ENCODE results near the gene ZNF593.

The ZNF593 gene

DNA sequence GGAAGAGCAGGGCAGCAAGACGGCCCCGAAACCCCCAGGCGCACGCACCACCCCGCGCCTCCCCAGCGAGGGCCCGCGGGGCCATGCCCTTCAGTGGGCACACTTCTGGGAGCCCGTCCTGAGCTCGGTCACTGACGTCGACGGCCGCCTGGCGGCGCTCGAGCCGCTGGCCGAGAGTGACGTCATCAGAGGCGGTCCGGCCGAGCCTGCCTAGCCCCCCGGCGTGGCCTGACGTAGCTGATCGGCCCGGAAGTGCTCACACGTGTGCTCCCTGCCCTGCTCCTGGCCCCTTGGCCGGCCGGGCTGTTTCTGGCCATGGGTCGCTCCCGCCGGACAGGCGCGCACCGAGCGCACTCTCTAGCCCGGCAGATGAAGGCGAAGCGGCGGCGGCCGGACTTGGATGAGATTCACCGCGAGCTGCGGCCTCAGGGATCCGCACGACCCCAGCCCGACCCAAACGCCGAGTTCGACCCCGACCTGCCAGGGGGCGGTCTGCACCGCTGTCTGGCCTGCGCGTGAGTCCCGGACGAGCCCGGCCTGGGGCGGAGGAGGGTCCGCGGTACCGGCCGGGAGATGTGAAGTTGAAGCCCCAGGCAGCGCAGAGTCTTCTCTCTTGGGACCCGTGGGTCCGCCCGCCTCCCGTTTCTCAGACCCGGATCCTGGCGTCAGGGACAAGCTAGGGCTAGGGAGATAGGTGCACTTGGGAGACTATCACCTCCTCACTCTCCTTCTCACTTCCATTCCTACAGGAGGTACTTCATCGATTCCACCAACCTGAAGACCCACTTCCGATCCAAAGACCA lies at the start of gene ZNF593:
Gene ZNF593, plus strand, starts transcription at position 240 of the 803 bp plus-strand sequence. Its CDS starts 76 bp downstream, at position 316.
- DNase-seq = peak; percentile 78

DNA sequence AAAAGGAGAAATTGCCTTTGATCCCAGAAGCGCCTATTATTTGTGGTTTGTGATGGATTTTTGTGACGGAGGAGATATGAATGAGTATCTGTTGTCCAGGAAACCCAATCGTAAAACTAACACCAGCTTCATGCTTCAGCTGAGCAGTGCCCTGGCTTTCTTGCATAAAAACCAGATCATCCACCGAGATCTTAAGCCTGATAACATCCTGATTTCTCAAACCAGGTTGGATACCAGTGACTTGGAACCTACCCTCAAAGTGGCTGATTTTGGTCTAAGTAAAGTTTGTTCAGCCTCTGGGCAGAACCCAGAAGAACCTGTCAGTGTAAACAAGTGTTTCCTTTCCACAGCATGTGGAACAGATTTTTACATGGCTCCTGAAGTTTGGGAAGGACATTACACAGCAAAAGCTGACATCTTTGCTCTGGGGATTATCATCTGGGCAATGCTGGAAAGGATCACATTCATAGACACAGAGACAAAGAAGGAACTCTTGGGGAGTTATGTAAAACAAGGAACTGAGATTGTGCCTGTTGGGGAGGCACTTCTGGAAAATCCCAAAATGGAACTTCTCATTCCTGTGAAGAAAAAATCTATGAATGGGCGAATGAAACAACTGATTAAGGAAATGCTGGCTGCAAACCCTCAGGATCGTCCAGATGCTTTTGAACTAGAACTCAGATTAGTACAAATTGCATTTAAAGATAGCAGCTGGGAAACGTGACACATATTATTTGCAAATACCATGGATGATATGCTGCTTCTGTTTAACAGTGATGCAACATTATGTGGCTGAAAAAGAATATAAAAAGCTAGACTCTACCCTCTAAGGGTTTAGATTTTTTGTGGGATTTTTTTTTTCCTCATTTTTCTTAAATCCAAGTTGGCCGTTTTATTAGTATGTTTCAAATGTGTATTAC lies 47.6 kb upstream of the ZNF593 start:
- DNase-seq = no peak

DNA sequence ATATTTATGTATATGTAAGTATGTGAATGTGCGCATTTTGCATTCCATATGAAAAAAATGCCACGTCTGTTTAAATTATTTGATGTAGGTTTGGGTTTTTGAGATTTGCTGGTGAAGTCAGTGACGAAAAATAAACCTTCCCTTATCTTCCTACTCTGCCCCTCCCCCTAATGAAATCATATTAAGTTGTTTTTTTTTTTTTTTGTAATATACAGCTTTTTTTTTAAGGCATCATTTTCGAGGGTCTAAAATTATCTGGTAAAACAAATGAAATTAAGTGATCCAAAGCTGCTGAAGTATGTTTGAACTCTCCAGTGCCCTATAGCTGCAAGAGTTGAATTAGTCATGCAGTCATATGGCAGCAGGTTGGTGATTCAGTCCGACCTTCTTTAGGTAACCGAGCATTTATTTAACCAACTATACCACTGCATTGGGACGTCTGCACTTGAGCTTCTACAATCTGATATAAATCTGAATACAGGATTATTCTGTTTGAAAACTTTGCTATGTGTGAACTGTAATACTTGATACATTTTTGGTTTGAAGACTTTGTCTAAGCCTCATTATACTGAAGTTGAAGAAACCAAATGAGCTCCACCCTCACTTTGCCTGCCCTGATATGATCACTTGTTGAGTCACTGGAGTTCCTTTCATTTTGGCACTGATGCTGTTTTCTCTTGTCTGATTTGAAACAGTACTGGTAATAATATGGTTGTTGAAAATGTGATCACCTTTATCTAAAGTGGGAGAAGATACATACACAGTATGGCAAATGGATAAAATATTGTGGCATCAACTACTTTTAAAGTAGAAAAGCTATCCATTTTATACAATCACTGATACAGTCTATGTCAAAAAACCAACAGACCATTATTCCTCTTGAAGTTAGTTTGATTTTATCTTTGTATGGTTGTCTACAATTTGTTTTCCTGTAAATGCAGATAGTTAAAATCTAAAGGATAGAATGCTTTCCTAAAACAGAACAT lies 46.4 kb upstream of the ZNF593 start:
- DNase-seq = no peak

DNA sequence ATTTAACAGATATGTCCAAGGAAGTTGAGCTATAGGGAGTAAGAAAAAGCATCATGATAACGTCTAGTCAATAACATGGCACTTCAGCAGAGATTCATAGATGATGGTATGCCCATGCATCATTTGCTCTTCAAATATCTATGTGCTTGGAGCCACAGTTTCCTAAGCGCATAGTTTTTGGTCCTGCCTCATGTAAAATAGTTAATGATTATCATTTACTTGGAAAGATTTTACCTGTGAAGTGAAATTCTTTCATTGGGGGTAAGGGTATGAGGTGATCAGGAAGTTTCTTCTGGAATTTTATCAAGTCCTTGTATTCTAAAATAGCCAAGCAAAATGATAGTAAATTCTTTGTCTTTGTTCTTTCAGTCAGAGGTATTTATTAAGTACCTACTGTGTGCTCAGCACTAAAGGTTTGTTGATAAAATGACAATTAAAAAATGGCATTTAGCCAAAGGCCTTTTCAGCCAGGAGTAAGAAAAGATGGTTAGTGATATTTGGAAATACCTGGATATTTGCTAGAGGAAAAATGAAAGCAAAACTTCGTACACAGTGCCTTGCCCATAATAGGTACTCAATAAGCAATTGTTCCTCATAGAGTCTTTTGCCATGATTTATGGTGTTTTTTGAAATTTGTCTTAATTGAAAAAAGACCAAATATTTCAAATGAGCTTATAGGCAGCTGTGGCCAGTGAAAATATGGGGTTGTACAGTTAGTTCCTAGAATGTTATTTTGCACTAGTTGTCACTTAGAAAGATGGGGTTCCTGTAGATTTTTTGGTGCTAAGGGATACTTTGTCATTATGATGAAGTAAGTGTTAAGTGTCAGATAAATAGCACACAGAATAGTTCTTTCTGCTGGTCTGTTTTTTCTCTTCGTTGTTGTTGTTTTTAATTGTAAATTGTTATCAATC lies 45.0 kb upstream of the ZNF593 start:
- no peak for DNase-seq

DNA sequence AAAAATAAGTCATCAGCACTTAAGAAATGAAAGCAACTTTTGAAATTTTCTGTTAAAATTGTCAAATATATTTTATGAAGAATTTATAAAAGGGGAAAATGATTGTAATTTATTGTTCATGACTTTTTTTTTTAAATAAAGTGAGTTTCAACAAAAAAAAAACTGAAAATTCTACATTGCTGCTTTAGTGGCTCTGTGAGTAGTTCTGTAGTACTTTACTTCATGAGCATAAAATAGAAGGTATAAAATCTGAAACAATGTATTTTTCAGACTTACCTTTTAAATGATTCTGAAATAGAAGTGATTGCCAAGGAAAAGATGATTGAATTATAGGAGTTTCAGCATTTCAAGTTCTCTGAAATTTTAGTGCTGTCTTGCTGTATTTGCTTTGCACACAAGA lies 44.3 kb upstream of the ZNF593 start:
- no peak for DNase-seq

DNA sequence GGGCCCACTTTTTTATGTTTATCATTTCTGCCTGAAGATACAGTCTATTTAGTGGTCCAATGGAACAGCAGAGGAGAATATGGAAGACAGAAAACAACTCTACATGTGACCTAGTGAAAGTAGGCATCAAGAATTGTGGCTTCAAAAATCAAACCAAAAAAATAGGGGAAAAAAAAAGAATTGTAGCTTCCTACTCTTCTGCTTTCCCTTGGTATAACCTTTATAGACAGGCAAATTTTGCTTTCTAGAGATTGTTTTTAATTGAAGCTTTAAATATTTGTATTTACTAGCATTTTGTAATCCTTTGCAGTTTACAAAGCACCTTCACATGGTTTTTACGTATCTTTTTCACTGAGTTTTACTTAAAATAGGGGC lies 43.8 kb upstream of the ZNF593 start:
- no peak for DNase-seq

DNA sequence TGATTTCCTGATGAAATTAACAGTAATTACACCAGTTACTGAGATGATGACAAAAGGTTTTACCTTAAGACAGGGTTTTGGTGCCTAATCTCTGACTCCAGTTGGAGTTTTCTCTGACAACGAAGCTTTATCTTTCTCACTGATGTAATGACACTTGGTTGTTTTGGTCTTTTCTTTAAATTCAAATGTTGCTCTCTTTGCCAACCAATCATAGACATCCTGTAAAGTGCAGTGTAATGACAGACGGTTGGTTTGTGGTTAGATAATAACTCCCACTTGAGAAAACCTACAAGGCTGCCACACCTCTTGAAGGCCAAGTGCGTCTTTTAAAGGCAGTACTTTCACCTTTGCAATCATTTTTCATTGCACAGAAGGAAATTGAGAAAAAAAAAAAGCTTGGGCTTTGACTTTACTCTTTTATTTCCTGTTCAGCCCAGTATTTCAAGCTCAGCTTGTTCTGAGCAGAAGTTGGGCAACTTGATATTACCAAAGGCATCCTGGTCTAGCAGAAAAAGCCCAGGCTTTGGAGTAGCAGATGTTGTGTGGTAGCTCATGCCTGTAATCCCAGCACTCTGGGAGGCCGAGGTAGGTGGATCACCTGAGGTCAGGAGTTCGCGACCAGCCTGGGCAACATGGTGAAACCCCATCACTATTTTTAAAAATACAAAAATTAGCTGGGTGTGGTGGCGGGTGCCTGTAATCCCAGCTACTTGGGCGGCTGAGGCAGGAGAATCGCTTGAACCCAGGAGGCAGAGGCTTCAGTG lies 43.2 kb upstream of the ZNF593 start:
- peak; percentile 60 for DNase-seq

DNA sequence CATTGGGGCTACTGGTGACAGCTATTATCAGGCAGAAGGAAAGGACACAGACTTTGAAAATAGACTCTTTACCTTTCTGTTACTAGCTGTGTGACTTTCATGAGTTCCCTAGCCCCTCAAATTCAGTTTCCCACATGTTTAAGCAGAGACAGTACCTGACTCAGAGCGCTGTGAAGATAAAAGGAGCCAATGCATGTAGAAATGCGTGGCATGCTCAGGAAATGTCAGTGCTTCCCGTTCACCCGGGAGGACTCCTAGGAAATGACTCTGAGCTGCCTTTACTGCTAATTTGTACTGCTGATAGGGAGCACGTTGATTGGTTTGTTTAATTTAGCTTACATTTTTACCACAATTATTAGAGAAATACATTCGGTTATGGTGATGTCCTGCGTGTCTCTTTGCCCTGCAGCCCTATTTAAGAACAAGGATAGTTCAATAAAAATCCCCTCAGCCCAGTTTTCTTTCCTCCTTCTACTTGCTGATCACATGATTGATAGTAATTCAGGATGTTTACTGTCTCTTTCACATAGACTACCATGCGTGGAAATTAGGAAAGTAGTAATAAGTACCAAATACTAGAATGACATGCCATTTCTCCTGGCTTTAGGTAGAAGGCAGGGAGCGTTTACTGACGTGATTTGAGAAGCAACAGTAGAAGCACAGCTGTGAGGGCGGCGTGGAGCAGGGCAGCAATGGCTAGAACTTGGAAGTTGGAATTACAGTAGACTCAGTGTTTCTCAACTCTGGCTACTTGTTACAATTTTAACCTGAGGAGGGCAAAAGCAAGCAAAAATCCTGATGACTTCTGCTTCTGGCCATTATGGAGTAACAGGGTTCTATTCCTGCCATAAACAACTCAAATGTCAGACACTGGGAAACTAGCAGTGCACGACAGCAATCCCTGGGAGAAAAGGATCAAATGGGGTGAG lies 42.2 kb upstream of the ZNF593 start:
- DNase-seq = no peak

DNA sequence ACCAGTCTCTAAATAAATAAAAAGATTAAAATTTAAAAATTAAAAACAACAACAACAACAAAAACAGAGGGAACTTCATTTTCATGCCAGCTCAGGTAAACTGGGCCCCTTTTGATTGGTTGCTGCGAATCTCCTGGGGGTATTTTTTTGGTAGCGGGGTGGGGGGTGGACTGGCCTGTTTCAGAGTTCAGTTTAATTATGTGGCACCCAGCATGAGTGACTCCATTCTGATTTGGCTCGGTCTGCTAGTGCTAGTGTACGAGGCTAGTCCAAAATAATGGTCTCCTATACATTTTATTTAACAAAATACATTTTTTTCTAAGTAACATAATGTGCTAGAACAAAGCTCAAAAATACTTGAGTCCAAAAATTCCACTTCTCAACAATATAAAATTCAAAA lies 39.9 kb upstream of the ZNF593 start:
- no peak for DNase-seq

DNA sequence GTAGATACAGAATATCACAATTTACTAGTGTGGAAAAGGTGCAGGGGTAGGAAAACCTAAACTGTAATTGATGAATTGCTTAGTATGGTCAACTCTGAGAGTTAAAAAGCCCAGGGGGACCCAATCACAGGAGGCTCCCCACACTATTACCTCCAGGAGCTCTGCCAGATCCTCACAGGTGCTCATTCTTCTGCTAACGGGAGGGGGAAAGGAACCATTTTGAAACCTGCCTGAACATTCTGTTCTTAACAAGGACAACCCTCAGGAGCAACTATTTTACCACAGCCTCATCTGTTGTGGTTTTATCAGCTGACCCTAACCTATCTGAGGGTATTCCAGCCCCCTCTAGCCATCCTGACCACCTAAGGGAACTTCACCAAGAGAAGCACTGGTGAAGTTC lies 39.0 kb upstream of the ZNF593 start:
- DNase-seq = no peak

DNA sequence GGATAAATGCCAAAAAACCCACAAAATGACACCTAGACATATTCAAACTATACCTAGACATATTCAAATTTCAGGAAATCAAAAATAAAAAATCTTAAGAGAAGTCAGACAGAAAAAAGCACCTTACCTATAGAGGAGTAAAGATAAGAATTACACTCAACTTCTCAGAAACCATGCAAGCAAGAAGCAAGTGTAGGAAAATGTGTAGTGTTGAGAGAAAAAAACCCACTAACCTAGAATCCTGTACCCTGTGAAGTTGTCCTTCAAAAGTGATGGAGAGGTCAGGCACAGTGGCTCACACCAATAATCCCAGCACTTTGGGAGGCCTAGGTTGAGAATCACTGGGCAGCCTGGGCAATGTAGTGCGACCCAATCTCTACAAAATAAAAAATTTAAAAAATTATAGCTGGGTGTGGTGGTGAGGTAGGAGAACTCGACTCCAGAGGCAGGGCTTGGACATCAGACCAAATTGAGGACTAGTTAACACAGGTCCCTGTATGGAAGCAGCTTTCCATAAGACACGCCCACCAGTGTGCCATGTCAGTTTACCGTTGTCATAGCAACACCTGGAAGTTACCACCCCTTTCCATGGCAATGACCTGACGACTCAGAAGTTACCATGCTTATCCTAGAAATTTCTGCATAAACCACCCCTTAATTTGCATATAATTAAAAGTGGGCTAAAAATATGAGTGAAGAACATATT lies 37.4 kb upstream of the ZNF593 start:
- no peak for DNase-seq

DNA sequence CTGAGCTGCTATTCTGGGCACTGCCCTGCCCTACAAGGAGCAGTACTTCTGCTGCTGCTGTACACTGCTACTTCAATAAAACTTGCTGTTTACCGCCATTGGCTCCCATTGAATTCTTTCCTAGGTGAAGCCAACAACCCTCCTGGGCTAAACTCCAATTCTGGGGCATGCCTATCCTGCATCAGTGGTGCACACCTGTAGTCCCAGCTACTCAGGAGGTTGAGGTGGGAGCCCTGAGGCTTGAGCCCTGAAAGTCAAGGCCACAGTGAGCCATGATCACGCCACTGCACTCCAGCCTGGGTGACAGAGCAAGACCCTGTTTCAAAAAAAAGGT lies 36.9 kb upstream of the ZNF593 start:
- DNase-seq = no peak

DNA sequence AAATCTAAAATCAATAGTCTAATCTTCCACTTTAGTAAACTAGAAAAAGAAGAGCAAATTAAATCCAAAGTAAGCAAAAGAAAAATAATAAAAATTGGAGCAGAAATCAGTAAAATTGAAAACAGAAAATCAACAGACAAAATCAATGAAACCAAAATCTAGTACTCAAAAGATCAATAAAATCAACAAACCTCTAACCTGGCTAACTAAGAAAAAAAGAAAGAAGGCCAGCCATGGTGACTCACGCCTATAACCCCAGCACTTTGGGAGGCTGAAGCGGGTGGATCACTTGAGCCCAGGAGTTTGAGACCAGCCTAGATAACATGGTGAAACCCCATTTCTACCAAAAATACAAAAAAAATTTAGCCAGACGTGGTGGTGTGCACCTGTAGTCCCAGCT lies 35.2 kb upstream of the ZNF593 start:
- DNase-seq = no peak

DNA sequence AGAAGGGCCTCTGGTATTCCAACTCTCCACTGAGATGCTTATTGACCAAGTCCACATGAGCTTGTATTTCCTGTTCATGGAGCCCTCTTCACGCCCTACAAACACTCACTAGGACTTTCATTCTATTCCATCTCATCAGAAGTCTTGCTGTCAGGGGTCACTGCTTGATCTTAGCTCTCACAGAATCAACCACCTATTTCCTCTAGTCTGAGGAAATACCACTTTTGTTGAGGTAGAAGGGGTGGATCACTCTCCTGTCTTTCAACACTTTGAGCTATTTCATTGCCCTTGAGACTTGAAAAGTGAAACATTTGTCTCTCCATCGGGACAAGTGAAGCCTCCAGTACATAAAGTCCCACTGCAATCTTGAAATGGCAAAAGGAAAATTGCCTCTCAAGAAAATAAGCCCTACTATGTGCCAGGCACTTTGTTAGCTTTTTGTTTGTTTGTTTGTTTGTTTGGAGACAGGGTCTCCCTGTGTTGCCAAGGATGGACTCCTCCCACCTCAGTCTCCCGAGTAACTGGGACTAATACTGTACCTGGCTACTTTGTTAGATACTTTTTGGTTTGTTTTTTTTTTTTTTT lies 30.6 kb upstream of the ZNF593 start:
- no peak for DNase-seq

DNA sequence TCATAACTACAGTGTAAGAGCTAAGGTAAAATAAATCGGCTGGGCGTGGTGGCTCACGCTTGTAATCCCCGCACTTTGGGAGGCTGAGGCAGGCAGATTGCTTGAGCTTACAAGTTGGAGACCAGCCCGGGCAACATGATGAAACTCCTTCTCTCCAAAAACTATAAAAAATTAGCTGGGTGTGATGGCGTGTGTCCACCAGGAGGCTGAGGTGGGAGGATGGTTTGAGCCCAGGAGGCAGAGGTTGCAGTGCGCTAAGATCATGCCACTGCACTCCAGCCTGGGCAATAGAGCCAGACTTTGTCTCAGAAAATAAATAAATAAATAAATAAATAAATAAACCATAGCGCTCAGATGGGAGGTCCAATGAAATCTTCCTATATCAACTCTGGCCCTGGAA lies 27.5 kb upstream of the ZNF593 start:
- DNase-seq = no peak

DNA sequence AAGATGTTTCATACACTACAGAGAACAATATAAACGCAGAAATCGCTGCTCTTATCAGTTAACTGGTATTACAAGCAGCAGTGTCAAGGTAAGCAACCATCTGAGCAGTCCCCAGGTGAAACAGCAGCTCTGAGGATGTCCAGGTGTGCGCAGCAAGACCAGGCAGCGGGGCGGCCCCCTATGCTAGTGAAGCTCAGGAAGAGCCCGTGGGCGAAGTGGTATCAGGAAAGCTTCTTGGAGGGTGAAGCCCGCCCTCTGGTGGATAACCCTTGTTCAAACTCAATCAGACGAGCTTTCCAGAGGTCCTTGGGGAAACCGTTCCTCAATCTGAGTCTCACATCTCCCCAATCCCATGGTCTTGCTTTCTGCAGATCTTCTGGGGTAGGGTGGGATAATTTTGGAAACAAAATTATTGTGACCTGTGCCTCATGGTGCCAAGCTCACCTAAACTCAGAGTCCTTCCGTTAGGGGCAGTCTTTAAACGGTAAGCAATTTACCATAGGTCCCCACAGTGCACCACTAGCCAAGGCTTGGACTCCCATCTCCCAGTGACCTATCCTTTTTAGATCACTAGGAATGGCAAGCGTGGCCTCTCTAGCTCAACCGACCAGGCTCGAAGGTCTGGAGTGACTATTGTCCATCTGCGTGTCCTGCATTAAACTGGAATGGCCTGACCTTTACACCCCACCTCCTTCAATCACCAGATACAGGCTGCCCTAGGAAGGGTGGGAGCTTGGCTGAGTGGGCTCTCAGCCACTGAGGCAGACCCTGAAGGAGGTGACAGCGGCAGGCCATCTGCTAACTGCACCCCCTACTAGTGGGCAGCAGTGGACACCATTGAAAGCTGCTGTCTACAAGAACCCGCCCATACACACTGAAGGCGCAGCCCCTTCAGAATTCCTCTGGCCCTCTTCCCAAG lies 24.4 kb upstream of the ZNF593 start:
- DNase-seq = peak; percentile 87

DNA sequence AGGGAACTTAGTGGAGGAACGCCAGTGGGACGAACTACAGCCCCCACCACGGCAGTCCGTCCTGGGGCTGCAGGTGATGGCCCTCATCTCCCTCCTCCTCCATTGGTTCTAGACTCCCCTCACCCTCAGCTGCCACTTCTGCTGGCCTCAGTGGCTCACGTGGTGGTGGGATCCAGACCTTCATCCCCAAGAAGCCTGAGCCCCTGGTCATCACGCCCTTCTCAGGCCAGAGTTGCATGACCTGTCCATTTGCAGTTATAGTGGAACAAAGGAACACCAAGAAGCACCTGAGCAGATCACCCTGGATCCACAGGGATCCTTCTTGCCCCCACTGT lies 23.8 kb upstream of the ZNF593 start:
- DNase-seq = no peak

DNA sequence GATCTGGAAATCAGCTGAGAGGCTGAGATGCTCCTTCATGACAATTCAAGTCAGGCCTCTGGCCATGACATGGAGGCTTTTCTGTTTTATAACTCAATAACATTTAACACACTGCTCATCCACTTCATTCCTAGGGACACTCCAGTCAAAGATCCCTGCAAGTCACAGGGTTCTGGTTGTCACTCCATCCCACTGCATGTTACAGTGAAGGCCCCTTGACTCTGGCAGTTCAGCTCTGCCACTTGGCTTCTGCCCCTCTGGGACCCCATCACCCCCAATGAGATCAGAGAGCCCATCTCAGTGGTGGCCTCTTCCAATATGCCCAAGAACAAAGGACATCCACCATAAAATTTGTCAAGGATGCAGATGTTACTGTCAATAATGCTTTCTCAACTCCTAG lies 20.8 kb upstream of the ZNF593 start:
- DNase-seq = no peak
